GM13977 (cell line): ENCODE measurements around the gene CXCL17.

ENCODE experiments used
- DNase-seq: peaks from one replicate; pipeline ENCODE4 v3.0.0; 2012; ENCODE audit warnings: low spot score
- CTCF ChIP-seq: IDR thresholded peaks from 2 replicates; pipeline ENCODE4 v1.5.1; 2012; ENCODE audit warnings: mild to moderate bottlenecking, control low read depth; ENCODE audit not compliant: insufficient read depth; ENCODE audit errors: extremely low read depth, missing control alignments
- in situ Hi-C: fragments of 300-500 bp; cut with MboI; formaldehyde crosslinking; loops from one replicate; pipeline ENCODE4 v1.12.0; 2022; ENCODE audit warnings: low sequenced_read_pairs, low pct_unique_long_range_greater_than_20kb, mixed read lengths, inconsistent platforms; ENCODE audit not compliant: unreplicated experiment

CXCL17 gene

GRCh38 chr19:42411581-42412178, 31.1 kb downstream of the CXCL17 start:
- TF ChIP-seq CTCF, result no peak
- DNase-seq, result no peak
- in situ Hi-C loops, result no loop called here

GRCh38 chr19:42410371-42410770, 32.4 kb downstream of the CXCL17 start:
- no peak for TF ChIP-seq CTCF
- in situ Hi-C loops, result no loop called here
- DNase-seq, result no peak

- in situ Hi-C loops, result no loop called here
- no peak for TF ChIP-seq CTCF
- no peak for DNase-seq
These were observed 33.3 kb downstream of the CXCL17 start for GRCh38 chr19:42409477-42409876.

- no peak for TF ChIP-seq CTCF
- DNase-seq, result no peak
- in situ Hi-C loops, result no loop called here
These were observed 35.0 kb downstream of the CXCL17 start for GRCh38 chr19:42407816-42408175.

GRCh38 chr19:42407085-42407815, 35.5 kb downstream of the CXCL17 start:
- in situ Hi-C loops, result no loop called here
- no peak for DNase-seq
- no peak for TF ChIP-seq CTCF

GRCh38 chr19:42406111-42406510, 36.6 kb downstream of the CXCL17 start:
- in situ Hi-C loops, result no loop called here

More at GRCh38 chr19:42406111-42406510, 36.6 kb downstream of the CXCL17 start:
- no peak for DNase-seq
- TF ChIP-seq CTCF, result no peak
